ENCODE measurements around the gene DTX3.
"Not testable (repeated sequence)": the region's sequence is repeated elsewhere in the genome, so short reads cannot be mapped to it uniquely, and the experiment has no call there.

GRCh38 chr12:57588951-57589610 is 15.5 kb upstream of the DTX3 start:
- TF ChIP-seq CTCF (IDR thresholded peaks at IDR 0.05; ENCODE audit: low read depth, low read length, poor library complexity, severe bottlenecking); EZH2phosphoT487 (IDR thresholded peaks at IDR 0.05; ENCODE audit: borderline replicate concordance, low read length): not testable (repeated sequence)
